SW480 (cell line): ENCODE data around the gene B3GNT9.

Experiments used
- DNase-seq: peaks from one replicate; pipeline ENCODE4 v3.0.0-alpha.2; 2016; ENCODE audit warnings: low spot score

Gene B3GNT9

DNA sequence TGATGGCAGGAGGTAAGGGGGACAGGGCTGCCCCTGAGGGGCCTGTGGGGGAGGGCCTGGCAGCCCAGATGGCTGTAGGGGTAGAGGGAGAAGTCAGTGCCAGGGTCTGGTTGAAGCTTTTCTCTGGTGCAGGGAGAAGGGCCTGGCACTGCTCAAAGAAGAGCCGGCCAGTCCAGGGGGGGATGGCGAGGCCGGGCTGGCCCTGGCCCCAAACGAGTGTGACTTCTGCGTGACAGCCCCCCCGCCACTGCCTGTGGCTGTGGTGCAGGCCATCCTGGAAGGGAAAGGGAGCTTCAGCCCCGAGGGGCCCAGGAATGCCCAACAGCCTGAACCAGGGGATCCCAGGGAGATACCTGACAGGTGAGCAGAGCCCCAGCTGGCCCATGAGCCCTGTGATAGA, 16.8 kb upstream of the B3GNT9 start:
- DNase-seq, result no peak

DNA sequence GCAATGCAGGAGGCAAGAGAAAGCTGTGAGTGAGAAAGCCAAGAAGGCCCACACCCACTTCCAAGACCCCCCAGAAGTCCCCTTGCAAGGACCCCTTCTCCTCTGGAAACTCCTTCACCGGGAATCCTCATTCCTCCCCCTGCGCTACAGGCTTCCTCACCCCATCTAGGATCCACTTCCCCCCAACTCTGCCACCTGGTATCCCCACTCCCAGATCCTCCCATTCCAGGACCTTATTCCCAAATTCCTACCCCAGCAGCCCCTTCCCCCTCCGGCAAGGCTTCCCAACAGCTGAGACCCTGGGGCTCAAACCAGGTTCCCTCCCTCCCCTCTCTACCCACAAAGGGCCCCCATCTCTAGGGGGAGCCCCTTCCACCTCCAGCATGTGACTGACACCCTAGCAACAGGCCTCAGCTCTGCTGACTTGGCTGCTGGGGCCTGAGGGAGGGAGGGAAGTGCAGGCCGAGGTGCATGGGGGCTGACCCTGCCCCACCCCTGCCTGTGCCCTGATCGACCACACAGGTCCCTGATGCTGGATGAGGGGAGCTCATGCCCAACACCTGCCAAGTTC, 15.9 kb upstream of the B3GNT9 start:
- DNase-seq, result no peak

DNA sequence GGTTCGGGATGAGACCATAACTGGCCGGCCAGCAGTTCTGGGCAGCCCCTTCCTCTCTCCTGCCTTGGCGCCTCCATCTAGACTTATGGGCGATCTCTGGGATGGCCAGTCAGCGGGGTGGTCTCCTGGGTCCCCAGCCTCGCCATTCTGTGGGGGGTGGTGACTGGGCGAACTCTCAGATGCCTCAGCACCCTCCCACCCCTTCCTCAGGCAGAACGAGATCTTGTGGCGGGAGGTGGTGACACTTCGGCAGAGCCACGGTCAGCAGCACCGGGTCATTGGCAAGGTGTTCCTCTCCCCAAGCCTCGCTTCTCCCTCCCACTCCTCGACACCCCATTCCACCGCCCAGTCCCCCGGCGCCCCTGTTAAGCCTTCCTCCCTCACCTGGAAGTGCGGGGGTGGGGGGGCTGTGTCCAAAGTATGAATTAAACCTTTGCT, 15.3 kb upstream of the B3GNT9 start:
- no peak for DNase-seq

DNA sequence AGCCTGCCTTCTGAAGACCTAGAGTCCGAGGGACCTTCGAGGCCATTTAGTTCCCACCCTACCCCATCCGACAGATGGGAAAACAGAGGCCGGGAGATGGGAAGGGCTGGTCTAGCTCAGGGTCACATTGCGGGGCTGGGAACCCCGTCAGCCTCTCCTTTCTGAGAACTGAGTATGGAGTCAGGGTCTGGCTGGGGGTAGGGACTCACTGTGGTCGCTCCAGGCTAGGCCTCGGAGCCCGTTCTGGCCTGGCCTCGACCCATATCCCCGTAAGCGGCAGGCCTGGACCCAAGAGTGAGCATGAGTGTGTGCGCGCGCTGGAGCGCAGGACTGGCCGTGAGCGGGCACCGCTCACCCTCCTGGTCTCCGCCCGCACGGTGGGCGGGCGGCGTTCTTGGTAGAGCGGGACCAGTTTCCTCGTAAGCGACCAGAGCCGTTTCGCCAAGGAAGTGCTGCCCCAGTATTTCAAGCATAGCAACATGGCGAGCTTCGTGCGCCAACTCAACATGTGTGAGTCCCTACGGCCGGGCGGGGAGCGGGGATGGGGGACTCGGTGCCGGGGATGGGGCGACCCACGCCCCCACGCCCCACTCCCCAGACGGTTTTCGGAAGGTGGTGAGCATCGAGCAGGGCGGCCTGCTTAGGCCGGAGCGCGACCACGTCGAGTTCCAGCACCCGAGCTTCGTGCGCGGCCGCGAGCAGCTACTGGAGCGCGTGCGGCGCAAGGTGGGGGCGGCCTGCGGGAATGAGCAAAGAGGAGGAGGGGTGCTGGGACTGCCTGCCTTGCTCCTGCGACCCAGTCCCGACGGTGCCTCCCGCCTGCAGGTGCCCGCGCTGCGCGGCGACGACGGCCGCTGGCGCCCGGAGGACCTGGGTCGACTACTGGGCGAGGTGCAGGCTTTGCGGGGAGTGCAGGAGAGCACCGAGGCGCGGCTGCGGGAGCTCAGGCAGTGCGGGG, 14.6 kb upstream of the B3GNT9 start:
- DNase-seq, result no peak

DNA sequence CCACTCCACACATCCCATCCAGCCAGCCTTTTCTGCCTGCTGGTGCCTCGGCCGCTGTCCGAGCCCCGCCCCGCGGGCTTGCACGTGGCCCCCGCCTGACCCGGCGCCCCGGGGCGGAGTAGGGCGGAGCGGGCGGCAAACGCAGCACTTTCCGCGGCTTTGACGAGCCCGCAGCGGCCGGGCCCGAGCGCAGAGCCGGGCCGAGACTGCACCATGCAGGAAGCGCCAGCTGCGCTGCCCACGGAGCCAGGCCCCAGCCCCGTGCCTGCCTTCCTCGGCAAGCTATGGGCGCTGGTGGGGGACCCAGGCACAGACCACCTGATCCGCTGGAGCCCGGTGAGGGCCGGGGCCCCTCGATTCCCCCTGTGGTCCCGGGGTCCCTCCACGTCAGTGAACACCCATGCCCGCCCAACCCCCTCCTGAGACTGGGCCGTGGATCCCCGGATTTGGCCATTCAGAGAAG, 13.8 kb upstream of the B3GNT9 start, which contains the start of gene HSF4:
TSS of gene HSF4 (plus strand) at position 147 of the 463 bp plus-strand sequence. CDS start at position 214, 67 bp downstream.
- no peak for DNase-seq

DNA sequence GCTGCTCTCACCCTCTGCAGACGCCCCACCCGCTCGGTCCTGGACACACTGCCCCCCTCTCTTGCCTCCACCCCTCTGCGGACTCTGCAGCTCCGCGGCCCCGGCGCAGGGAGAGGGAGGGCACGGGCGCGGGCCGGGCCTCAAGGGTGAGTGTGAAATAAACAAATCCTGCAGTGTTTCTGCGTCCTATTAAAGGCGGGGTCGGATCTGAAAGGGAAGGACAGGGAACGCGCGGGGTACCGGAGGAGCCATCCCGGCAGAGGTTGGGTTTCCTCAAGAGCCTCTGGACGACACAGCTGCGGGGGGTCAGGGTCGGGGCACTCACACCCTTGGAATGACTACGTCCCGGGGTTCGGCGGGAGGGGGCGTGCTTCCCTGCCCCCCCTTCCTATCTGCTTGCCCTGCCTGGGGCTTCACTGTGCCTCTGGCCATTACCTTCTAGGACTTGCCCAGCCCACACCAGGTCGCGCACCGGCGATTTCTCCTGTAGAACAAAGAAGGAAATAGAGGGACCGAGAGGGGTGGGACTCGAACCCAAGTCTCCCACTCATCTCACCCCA, 13.3 kb upstream of the B3GNT9 start:
- DNase-seq, result no peak

DNA sequence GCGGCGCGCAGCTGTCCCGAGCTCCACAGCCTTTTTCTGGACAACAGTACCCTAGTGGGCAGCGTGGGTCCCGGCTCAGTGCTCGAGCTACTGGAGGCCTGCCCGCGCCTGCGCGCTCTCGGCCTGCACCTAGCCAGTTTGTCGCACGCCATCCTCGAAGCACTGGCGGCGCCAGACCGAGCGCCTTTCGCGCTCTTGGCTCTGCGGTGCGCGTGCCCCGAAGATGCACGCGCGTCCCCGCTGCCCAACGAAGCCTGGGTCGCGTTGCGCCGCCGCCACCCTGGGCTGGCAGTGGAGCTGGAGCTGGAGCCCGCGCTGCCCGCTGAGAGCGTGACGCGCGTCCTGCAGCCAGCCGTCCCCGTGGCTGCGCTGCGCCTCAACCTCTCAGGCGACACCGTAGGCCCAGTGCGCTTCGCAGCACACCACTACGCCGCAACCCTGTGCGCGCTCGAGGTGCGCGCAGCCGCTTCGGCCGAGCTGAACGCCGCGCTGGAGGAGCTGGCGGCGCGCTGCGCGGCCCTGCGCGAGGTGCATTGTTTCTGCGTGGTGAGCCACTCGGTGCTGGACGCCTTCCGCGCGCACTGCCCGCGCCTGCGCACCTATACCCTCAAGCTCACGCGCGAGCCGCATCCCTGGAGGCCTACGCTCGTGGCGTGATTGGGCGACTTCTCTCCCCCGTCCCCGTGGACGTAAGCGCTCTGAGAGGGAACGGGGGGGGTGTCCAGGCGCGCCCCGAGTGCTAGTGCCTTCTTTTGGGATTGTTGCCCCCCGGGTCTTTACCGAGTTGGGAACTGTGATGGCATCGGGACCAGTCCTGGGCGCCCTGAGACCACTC, 12.6 kb upstream of the B3GNT9 start:
- DNase-seq, result no peak

DNA sequence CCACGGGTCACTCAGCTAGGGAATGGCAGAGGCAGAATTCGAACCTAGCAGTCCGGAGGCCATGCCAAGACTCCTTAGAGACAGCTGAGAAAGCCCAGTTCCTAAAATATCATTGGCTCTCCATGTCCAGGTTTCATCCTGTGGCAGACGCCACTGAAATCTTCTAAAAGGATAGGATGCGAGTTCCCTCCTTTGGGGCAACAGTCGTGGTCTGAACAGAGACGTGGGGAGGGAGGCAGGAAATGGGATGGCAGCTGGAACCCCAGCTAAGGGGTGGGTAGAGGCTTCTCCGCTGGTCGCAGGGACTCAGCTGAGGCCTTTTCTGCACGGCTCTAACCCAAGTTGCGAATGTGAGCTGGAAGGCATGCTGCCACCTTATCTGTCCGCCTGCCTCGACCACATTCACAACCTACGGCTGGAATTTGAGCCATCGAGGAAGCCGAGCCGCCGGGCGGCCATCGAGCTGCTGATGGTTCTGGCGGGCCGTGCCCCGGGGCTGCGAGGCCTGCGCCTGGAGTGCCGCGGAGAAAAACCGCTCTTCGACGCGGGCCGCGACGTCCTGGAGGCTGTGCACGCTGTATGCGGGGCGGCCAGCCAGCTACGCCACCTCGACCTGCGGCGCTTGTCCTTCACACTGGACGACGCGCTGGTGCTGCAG, 11.8 kb upstream of the B3GNT9 start:
- no peak for DNase-seq

DNA sequence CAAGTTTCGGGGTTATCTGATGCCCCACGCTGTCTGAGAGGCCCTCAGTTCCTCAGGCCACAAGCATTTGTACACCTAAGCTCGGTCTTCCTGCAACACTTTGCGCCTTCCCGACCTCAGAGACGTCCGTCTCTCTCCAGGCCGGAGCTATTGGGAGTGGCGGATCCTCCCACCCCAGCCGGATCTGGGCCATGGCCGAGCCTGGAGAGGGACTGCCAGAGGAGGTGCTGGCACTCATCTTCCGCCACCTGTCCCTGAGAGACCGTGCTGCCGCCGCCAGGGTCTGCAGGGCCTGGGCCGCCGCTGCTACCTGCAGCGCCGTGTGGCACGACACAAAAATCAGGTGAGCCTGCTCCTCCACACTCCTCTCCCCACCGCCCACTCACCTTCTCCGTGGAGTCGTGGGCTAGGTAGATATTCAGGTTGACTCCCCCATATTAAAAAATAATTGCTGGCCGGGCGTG, 10.8 kb upstream of the B3GNT9 start:
- DNase-seq, result no peak

DNA sequence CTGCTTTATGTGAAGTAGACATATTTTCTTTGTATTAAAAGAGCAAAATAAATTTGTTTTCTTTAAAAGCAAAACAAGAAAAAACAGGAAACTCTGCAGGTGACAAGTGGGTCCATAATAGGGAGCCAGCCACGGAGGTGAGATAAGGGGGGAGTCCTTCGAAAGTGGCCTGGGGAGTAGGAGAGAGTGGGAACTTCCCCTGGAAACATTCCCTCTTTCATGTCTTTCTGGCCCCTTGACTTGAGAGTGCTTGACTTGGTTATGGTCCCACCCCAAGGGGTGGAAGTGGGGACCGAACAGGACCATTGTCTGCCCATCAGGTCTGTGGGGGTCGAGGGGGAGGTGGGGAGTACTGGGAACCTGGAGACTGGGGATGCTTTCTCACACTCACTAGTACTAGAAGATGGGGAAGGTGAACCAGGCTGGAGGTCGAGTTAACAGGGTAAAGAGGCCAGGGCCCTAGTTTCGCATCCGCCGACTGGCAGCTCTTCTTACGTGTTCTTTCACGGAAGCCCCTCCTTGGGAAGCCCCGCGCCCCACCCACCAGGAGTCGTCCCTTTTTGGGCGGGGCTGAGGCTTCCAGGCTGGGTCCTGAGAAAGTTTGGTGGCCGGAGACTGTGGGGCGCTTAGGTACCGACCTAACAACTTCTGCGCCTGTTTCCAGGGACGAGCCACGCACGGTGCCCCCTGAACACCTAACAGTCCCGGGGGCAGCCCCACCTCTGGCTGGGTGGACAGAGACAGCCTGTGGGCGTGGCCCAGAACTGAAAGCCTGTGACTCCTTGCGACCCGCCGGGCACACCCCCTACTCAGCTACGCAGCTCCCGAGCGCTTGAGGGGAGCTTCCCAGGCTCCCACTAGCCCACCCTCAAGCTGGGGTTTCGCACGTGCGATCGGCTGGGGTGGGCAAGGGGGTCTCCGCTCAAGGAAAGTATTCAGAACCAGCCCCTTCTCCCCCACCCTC, 8.1 kb upstream of the B3GNT9 start:
- DNase-seq, result peak; percentile 27

DNA sequence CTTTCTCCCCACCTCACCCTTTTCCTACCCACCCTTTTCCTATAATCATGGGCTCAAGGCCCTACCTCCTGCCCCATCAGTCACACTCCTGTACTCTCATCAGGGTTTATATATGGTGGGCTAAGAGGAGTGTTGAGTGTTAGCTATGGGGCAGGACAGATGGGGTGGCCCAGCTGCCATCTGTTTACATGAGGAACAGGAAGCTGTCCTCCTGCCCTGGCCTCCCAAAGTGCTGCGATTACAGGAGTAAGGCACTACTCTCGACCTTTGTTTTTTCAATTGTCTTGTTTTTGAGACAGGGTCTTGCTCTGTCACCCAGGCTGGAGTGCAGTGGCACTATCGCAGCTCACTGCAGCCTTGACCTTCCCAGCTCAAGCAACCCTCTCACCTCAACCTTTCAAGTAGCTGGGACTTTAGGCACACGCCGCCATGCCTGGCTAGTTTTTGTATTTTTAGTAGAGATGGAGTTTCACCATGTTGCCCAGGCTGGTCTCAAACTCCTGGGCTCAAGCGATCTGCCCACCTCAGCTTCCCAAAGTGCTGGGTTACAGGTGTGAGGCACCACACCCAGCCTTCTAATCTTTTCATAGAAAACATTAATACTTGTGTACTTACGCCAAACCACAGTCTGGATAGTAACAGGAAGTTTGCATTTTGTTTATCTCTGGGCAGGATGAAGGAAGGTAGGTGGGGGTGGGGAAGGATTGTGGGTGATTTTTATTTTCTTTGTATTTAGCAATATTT, 7.3 kb upstream of the B3GNT9 start:
- no peak for DNase-seq

DNA sequence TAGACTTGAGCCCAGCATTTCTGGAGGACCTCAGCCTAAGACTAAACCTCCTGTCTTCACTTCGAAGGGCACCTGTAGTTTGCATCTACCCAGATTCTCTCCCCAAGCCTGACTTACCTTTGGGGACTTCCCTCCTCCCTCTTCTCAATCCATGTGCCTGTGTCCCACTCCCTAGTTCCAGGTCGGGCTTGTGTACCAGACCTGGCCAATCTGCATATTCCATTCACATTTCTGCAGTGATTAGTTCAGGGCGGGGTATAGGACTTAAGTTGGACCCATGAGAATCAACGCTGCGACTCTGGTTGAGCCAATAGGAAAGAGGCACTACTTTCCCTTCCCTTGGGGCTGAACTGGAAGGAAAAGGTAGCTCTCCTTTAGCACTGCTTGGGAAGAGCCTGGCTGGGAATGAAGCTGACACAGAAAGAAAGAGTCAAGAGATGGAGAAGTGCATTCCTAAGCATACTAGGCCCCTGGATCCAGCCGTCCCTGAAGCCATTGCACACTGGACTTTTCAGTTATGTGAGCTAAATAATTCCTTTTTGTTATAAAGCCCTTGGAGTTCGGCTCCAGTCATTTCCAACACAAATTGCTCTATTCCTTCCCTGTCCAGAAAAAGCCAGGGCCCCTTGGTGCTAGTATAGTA, 6.4 kb upstream of the B3GNT9 start:
- no peak for DNase-seq

DNA sequence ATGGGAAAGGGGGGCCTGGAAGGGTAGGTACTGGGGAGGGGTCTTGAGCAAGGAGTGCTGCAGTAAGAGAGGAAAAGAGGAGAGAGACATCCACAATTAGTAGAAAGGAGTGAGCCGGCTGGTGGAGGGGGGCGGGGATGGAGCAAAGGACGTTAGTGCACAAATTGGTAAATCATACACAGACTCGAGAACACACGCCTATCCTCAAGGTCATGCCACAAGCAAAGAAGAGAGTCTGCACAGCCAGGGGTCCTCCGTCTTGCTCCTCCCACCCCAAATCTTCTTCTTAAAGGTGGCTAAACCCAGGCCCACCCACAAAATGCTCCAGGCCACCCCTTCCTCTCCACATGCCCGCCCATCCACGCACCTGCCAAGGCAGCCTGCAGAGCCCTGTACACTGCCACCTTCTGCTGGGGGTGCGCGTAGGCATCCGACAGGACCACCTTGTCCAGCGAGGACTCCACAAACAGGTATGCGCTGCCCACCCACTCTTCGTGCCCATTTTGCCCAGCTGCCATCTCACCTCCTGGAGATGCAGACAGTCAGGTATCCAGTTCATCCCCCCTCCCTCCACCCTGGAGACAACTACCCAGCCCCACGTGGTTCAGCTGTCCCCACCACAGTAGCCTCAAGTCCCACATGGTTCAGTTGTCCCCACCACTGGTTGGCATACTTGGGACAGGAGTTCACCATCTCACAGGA, 5.5 kb upstream of the B3GNT9 start:
- DNase-seq, result no peak

DNA sequence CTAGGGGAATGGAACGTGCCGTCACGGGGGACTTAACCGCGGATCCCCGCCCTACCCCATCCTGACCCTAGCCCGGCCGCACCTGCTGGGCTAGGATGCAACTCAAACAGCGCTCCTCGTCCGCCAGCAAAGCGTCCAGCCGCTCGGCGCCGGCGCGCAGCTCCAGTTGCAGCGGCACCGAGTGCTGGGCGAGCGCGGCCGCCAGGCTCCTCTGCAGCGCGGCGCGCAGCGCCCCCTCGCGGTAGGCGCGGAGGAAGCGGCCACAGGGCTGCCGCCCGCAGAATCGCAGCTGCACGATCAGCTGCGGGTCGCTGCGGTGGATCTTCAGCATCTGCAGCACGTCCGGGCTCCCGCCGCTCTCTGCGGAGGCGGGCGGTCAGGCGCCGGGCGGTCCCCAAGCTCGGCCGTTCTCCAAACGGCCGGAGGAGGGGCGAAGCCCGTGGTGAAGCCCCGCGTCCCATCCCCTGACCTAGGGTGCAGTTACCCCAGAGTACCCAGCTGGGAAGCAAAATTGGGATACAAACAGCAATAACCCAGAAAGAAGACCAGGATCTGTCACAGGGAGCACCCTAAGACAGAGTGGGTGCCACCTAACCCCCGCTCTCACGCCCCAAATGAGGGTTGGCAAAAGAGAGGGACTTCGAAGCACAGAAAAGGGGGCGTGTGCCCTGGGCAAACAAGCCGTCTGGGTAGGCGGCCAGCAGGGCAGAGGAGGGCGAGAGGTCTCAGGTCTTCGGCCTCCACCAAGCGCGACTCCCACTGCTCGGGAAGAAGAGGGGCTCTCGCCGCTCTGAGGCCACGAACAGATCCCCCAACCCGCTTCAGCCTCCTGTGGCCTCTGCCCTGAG, 4.7 kb upstream of the B3GNT9 start:
- peak; percentile 62 for DNase-seq

DNA sequence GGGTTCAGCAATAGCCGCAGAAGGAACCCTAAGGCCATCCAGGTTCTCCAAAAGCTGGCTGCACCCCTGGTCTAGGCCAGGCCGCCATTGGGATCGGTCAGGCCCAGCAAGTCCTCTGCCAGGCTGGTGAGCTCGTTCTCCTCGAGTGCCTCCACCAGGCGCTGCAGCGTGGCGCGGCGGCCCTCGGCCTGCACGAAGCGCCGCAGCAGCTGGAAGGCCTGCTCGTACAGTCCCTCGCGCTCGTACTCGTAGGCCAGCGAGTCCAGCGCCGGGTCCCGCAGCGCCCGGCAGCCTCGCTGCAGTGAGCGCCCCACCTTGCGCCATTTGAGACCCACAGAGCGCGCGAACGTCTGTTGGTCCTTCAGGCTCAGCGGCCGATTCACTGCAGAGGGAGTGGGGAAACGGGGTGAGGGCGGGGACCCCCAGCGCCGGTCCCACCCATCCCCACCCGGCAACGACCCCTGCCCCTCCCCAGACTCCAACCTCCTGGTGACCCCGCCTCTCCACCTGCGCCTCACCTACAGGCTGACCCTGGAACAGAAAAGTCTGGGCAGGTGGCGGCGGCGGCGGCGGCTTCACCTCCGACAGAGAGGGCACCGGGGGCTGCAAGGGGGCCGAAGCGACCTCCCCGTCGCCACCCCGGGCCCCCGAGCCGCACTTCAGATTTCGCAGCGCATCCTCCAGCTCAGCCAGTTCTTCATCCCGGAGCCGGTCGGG, 3.9 kb upstream of the B3GNT9 start:
- DNase-seq, result no peak

DNA sequence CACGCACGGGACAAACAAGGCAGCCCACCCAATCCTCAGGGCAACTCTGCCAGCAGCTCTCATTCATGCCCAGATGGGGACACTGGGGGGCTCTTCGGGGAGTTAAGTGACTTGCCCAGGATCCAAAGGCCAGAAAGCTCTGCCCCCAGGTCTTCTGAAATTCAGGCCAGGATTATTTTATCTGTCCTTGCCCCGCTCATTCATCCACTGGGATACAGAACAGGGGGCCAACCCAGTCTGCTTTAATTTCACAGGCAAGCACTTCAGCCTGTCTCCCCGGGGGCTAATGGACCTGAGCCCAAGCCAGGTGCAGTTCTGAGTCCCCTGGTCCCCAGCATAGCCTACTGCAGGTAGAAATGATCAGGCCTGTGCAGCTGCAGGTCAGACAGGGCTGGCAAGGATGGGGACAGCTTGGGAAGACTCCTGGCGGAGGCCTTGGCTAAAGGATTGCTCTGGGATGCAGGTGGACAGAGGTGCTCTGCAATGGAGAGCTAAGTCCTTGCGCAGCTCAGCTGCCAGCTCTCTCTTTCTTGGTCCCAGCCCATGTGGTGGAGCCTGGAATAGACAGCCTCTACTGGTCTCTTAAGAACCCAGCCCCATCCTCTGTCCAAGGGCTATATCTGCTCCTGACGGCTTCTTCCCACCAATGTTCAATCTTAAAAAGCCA, 766 bp upstream of the B3GNT9 start:
- no peak for DNase-seq
